ENCODE results near the gene PCBP3. TPM values are rescaled to one million over a fixed set of nuclear protein-coding genes. Genes with fewer than 3 reads are reported as not detected.

PCBP3 gene
- total and polyA plus RNA-seq, 2 donors (not counting 3 experiments of a cell fraction or from before 2014, with no cell fraction given), result 0.06 to 1.1 TPM

DNA sequence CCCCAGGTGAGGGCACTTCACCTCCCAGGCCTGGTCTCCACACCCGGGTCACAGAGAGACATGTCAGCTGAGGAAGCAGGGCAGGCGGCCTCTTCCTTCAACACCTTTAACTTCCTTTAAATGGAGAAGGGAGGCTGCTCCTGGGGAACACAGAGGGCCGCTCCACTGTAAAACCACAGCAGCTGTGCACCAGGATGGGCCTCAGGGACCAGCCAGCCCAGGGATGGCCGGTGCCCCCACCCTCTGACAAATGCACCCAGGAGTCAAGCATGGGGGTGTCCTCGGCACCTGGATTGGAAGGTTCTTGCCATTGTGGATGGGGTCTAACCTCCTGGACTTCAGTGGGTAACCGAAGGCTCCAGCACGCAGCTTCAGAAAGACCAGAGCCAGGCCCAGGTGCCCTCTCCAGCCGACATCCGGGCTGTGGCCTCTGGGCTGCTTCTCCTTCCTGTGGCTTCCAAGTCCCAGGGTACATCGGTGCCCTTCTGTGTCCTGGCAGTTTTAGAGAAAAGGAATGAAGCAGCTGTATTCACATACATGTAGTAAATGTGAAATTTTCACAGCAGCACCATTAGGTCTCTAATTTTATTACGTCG is 216.3 kb downstream of the PCBP3 start:
- FAIRE-seq, result no peak
- dilution Hi-C loops (cut with MboI; ENCODE audit: extremely low pct_ligation_motif_present, low sequenced_read_pairs), result no loop called here

More for the DNA sequence above, 216.3 kb downstream of the PCBP3 start:
- H3K27ac ChIP-seq (ENCODE audit: insufficient read depth, low read depth, low read length), result no peak overlapping the region
- ChIA-PET CTCF (no interaction called here), POLR2A (no interaction called here)
- H3K36me3 ChIP-seq (ENCODE audit: control insufficient read depth in 2 of 2, extremely low read depth in 1 of 2, insufficient read depth in 2 of 2, low read length in 2 of 2), result no peaks in the 10 kb centered on the region
- H3K4me1 ChIP-seq (ENCODE audit: control insufficient read depth, extremely low read depth, insufficient read depth, low read length), result no peaks in the 10 kb centered on the region
- H3K9me1 ChIP-seq (replicated peaks; ENCODE audit: control insufficient read depth, extremely low read depth, insufficient read depth, low read length), result no peaks in the 10 kb centered on the region
- H3K4me2 ChIP-seq (ENCODE audit: insufficient read depth, low read length), result no peak overlapping the region
- no peak overlapping the region for H2AFZ ChIP-seq (ENCODE audit: low read depth, low read length)
- no peak for DNase-seq (ENCODE audit: low read depth, low spot score)
- H3K79me2 ChIP-seq (ENCODE audit: control insufficient read depth, insufficient read depth, low read length), result no peaks in the 10 kb centered on the region
- no peaks in the 10 kb centered on the region for H3K27me3 ChIP-seq (ENCODE audit: control insufficient read depth in 2 of 2, insufficient read depth in 2 of 2, low read length in 2 of 2)
- H3K9me3 ChIP-seq (replicated peaks; ENCODE audit: control insufficient read depth, insufficient read depth, low read length), result no peaks in the 10 kb centered on the region
- intact Hi-C loops (cut with micrococcal nuclease), result no loop called here
- no peak overlapping the region for H3K9ac ChIP-seq (replicated peaks; ENCODE audit: extremely low read depth, insufficient read depth, low read length)
- no peak overlapping the region for H3K4me3 ChIP-seq (replicated peaks in 1 of 3; ENCODE audit: insufficient read depth in 1 of 3, low read depth in 1 of 3, low read length in 3 of 3)
- no peaks in the 10 kb centered on the region for H4K20me1 ChIP-seq (replicated peaks; ENCODE audit: control insufficient read depth, extremely low read depth, insufficient read depth, low read length)
- no TSS peak for BruUV-seq (replicated peaks)
- TF ChIP-seq POLR2A (IDR thresholded peaks at IDR 0.05; ENCODE audit: low read depth, low read length), result no peak
- TF ChIP-seq, protein P1, sequence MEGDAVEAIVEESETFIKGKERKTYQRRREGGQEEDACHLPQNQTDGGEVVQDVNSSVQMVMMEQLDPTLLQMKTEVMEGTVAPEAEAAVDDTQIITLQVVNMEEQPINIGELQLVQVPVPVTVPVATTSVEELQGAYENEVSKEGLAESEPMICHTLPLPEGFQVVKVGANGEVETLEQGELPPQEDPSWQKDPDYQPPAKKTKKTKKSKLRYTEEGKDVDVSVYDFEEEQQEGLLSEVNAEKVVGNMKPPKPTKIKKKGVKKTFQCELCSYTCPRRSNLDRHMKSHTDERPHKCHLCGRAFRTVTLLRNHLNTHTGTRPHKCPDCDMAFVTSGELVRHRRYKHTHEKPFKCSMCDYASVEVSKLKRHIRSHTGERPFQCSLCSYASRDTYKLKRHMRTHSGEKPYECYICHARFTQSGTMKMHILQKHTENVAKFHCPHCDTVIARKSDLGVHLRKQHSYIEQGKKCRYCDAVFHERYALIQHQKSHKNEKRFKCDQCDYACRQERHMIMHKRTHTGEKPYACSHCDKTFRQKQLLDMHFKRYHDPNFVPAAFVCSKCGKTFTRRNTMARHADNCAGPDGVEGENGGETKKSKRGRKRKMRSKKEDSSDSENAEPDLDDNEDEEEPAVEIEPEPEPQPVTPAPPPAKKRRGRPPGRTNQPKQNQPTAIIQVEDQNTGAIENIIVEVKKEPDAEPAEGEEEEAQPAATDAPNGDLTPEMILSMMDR (IDR thresholded peaks at IDR 0.05; ENCODE audit: extremely low read depth in 1 of 2, insufficient read depth in 1 of 2, low read depth in 1 of 2, low read length in 2 of 2), result no peak
- TF ChIP-seq, protein P2, sequence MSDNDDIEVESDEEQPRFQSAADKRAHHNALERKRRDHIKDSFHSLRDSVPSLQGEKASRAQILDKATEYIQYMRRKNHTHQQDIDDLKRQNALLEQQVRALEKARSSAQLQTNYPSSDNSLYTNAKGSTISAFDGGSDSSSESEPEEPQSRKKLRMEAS (IDR thresholded peaks at IDR 0.05; ENCODE audit: insufficient read depth, insufficient read length), result no peak
- TF ChIP-seq MYC (IDR thresholded peaks at IDR 0.05; ENCODE audit: low read depth, low read length), result no peak
- no peak for TF ChIP-seq GATA2 (IDR thresholded peaks at IDR 0.05; ENCODE audit: insufficient read depth, insufficient read length, low read depth, low read length)
- no peak for TF ChIP-seq JUN (IDR thresholded peaks at IDR 0.05; ENCODE audit: borderline replicate concordance, insufficient read depth, insufficient read length, low read depth)
- TF ChIP-seq FOS (IDR thresholded peaks at IDR 0.05; ENCODE audit: borderline replicate concordance, insufficient read depth, low read length), result no peak
- no peak for TF ChIP-seq EZH2 (IDR thresholded peaks at IDR 0.05; ENCODE audit: borderline replicate concordance, low read depth, low read length, severe bottlenecking)

Measured in endothelial cell of umbilical vein (primary cell).